B cell (primary cell): ENCODE measurements around the gene NFATC1. TPM values are rescaled to one million over a fixed set of nuclear protein-coding genes. Genes with fewer than 3 reads are reported as not detected.

ENCODE experiments used
- ATAC-seq: fragments of 200-7000 bp; cut with Tn5 transposase; one replicate; pipeline ENCODE4 v1.10.0; 2021; ENCODE audit warnings: low read depth, mild to moderate bottlenecking, moderate number of reproducible peaks, moderate library complexity
- CTCF ChIA-PET: fragments of 350-600 bp; sonication (Branson Sonifier 250); formaldehyde crosslinking; loops from one replicate; lab custom pipeline; 2021; ENCODE audit warnings: antibody characterized with exemption, inconsistent platforms; lab: Charles Lee
- POLR2A ChIA-PET: fragments of 350-600 bp; sonication (Branson Sonifier 250); formaldehyde crosslinking; loops from one replicate; lab custom pipeline; 2021; ENCODE audit warnings: antibody characterized with exemption; lab: Charles Lee
- DNase-seq: peaks from one replicate; pipeline ENCODE4 v3.0.0; 2013
- H2AFZ ChIP-seq: 2 replicates; pipeline ENCODE4 v1.6.1; 2012; ENCODE audit warnings: mild to moderate bottlenecking, low read depth, low read length; ENCODE audit not compliant: insufficient read depth, poor library complexity, severe bottlenecking
- H3K27ac ChIP-seq, 2 donors: 1 replicate in 1 of 2; 2 replicates in 1 of 2; pipeline ENCODE4 v1.5.1; 2012 to 2013; ENCODE audit warnings: low read length in 2 of 2, mild to moderate bottlenecking in 2 of 2, moderate library complexity in 1 of 2
- H3K27me3 ChIP-seq, 4 experiments: fragments of 200-600 bp in 1 of 4; sonication (generic) in 1 of 4; replicated peaks in 1 of 4; 1 replicate in 2 of 4; 2 replicates in 2 of 4; pipeline versions ENCODE4 v1.6.1 to v1.7.0; 2013 to 2016; ENCODE audit warnings: low read length in 3 of 4, mild to moderate bottlenecking in 2 of 4, mixed read lengths in 1 of 4, moderate library complexity in 1 of 4; ENCODE audit not compliant: insufficient read depth in 4 of 4, control insufficient read depth in 3 of 4; ENCODE audit errors: control extremely low read depth in 1 of 4
- H3K36me3 ChIP-seq, 2 experiments: replicated peaks in 1 of 2; 1 replicate in 1 of 2; 2 replicates in 1 of 2; pipeline versions ENCODE4 v1.6.1 to v1.7.1; 2013; ENCODE audit warnings: low read length in 1 of 2; ENCODE audit not compliant: insufficient read depth in 2 of 2, control insufficient read depth in 1 of 2; ENCODE audit errors: control extremely low read depth in 1 of 2, extremely low read depth in 1 of 2
- H3K4me1 ChIP-seq, 2 donors: fragments of 200-600 bp in 1 of 2; sonication (generic) in 1 of 2; 1 replicate in 1 of 2; 2 replicates in 1 of 2; pipeline versions ENCODE4 v1.5.1 to v1.6.1; 2013 to 2017; ENCODE audit warnings: low read length in 2 of 2; ENCODE audit not compliant: control insufficient read depth in 2 of 2, insufficient read depth in 2 of 2
- H3K4me2 ChIP-seq: replicated peaks from 2 replicates; pipeline ENCODE3; 2012; ENCODE audit warnings: mild to moderate bottlenecking, low read depth, low read length; ENCODE audit not compliant: poor library complexity, severe bottlenecking
- H3K4me3 ChIP-seq, 5 experiments: fragments of 200-600 bp in 1 of 5; sonication (generic) in 1 of 5; 1 replicate in 3 of 5; 2 replicates in 2 of 5; pipeline versions ENCODE4 v1.5.1 to v1.7.0; 2011 to 2016; ENCODE audit warnings: low read length in 4 of 5, mild to moderate bottlenecking in 4 of 5, low read depth in 2 of 5, control low read depth in 1 of 5, moderate library complexity in 1 of 5; ENCODE audit not compliant: insufficient read depth in 1 of 5; ENCODE audit errors: control extremely low read depth in 1 of 5, extremely low read depth in 1 of 5
- H3K79me2 ChIP-seq: fragments of 200-600 bp; sonication (generic); one replicate; pipeline ENCODE4 v1.6.0; 2016; ENCODE audit warnings: low read length; ENCODE audit not compliant: control insufficient read depth, insufficient read depth
- H3K9ac ChIP-seq: fragments of 200-600 bp; sonication (generic); 2 replicates; pipeline ENCODE4 v1.6.1; 2017; ENCODE audit warnings: mild to moderate bottlenecking, low read length, moderate library complexity
- H3K9me3 ChIP-seq, 3 donors: one replicate each; pipeline versions ENCODE4 v1.6.1 to v1.7.1; 2013; ENCODE audit warnings: low read length in 2 of 3; ENCODE audit not compliant: control insufficient read depth in 2 of 3, insufficient read depth in 1 of 3; ENCODE audit errors: control extremely low read depth in 1 of 3
- H4K20me1 ChIP-seq: 2 replicates; pipeline ENCODE4 v1.6.0; 2012; ENCODE audit warnings: mild to moderate bottlenecking, low read length; ENCODE audit not compliant: insufficient read depth, control insufficient read depth, poor library complexity, severe bottlenecking
- H3K27ac Mint-ChIP-seq: one replicate; pipeline ENCODE4 v1.8.0; 2021; ENCODE audit warnings: mixed read lengths
- H3K27me3 Mint-ChIP-seq: one replicate; pipeline ENCODE4 v1.8.0; 2021; ENCODE audit warnings: mixed read lengths
- H3K4me1 Mint-ChIP-seq: one replicate; pipeline ENCODE4 v1.8.0; 2021; ENCODE audit warnings: mixed read lengths
- H3K4me3 Mint-ChIP-seq: one replicate; pipeline ENCODE4 v1.8.0; 2021; ENCODE audit warnings: mixed read lengths
- H3K9me3 Mint-ChIP-seq: one replicate; pipeline ENCODE4 v1.8.0; 2022; ENCODE audit warnings: mixed read lengths; ENCODE audit not compliant: insufficient read depth
- CTCF ChIP-seq: fragments of 200-600 bp; IDR thresholded peaks from one replicate; pipeline ENCODE4 v1.8.0; 2022; ENCODE audit warnings: antibody characterized with exemption, mild to moderate bottlenecking
- EZH2 ChIP-seq: IDR thresholded peaks from 2 replicates; pipeline ENCODE4 v1.6.1; 2012; ENCODE audit warnings: borderline replicate concordance, low read depth, mild to moderate bottlenecking, moderate library complexity, low read length; ENCODE audit not compliant: insufficient read depth, poor library complexity, severe bottlenecking
- WGBS: methylation state at CpG from one replicate; pipeline ENCODE4 v1.1.5; 2013; ENCODE audit warnings: missing lambda C conversion rate; ENCODE audit not compliant: insufficient coverage; 5-methylcytosine and 5-hydroxymethylcytosine counted together
- intact Hi-C: fragments of 100-400 bp; cut with micrococcal nuclease; formaldehyde crosslinking; loops from one replicate; pipeline ENCODE4 v1.10.0; 2022
- polyA plus RNA-seq: library from polyadenylated mRNA; depleted of rRNA; stranded (reverse); fragments of >200 nt; gene quantifications from 2 replicates; pipeline ENCODE4 v1.2.3, GENCODE V29; 2012
- total RNA-seq, 2 donors: library from RNA; stranded (reverse); fragments of 120-200 nt in 1 of 2; gene quantifications; 1 replicate in 1 of 2; 2 replicates in 1 of 2; pipeline versions ENCODE4 v1.2.3 to v1.2.4, GENCODE V29; 2013 to 2022

NFATC1 gene
- total and polyA plus RNA-seq, 2 donors (not counting 1 experiment from before 2014, with no cell fraction given): 32.2 to 108 TPM

GRCh38 chr18:79432376-79433120, 36.8 kb downstream of the NFATC1 start:
- Histone ChIP-seq H3K9me3 (no peaks in the 10 kb centered on the region), H3K4me1 (peaks cover 23 to 40% of the 10 kb centered on the region in 2 donors), H3K4me2 (no peak overlapping the region), H3K9ac (no peak overlapping the region), H3K36me3 (peaks cover 0 to 34% of the 10 kb centered on the region in 2 experiments), H3K79me2 (peaks cover 100% of the 10 kb centered on the region), H3K27me3 (no peaks in the 10 kb centered on the region), H2AFZ (no peak overlapping the region), H3K4me3 (no peak overlapping the region), H4K20me1 (peaks cover 100% of the 10 kb centered on the region), H3K27ac (no peak overlapping the region)
- WGBS: 96% methylated on average over 33 of the region's 33 CpGs
- Mint-ChIP-seq H3K4me1 (peaks cover 43% of the 10 kb centered on the region), H3K27me3 (no peaks in the 10 kb centered on the region), H3K4me3 (no peak overlapping the region), H3K27ac (peak overlapping the region; percentile 41), H3K9me3 (no peaks in the 10 kb centered on the region)
- ChIA-PET POLR2A (no interaction called here), CTCF (no interaction called here)
- TF ChIP-seq EZH2 (no peak), CTCF (no peak)
- intact Hi-C loops: no loop called here
- ATAC-seq (no peak), DNase-seq (no peak)

- TF ChIP-seq CTCF (no peak), EZH2 (no peak)
- no peak overlapping the region for H2AFZ ChIP-seq
- DNase-seq (no peak), ATAC-seq (no peak)
- no peak overlapping the region for H3K27ac ChIP-seq
- H4K20me1 ChIP-seq: peaks cover 100% of the 10 kb centered on the region
- no peak overlapping the region for H3K4me3 ChIP-seq
- no peak overlapping the region for H3K4me2 ChIP-seq
- no peak overlapping the region for H3K9ac ChIP-seq
- WGBS: 99% methylated on average over 27 of the region's 27 CpGs
- Mint-ChIP-seq H3K4me1 (peaks cover 50% of the 10 kb centered on the region), H3K27ac (no peak overlapping the region), H3K4me3 (no peak overlapping the region), H3K9me3 (no peaks in the 10 kb centered on the region), H3K27me3 (no peaks in the 10 kb centered on the region)
- POLR2A ChIA-PET: interaction anchor here (0.5 kb wide), 1 partner anchor 82 kb away, joined by 3 read pairs; no protein-coding TSS in a partner anchor
- H3K4me1 ChIP-seq: peaks cover 23 to 47% of the 10 kb centered on the region in 2 donors
- no peaks in the 10 kb centered on the region for H3K9me3 ChIP-seq
- H3K27me3 ChIP-seq: no peaks in the 10 kb centered on the region
- CTCF ChIA-PET: interaction anchor here (0.6 to 0.8 kb wide), 2 partner anchors 95 to 210 kb away, joined by 3 read pairs; no protein-coding TSS in a partner anchor
- H3K79me2 ChIP-seq: peaks cover 100% of the 10 kb centered on the region
- H3K36me3 ChIP-seq: peaks cover 0 to 41% of the 10 kb centered on the region in 2 experiments
- intact Hi-C loops: no loop called here
These were observed 37.7 kb downstream of the NFATC1 start for GRCh38 chr18:79433431-79433830.
